Measurements from ENCODE around the gene FNDC3B.

Gene FNDC3B

GRCh38 chr3:172166890-172167289, 127.5 kb downstream of the FNDC3B start:
- DNase-seq (ENCODE audit: low read depth, low spot score), result no peak

- DNase-seq (ENCODE audit: low read depth, low spot score), result no peak
Observed at GRCh38 chr3:172167892-172168648, 128.7 kb downstream of the FNDC3B start.

DNA sequence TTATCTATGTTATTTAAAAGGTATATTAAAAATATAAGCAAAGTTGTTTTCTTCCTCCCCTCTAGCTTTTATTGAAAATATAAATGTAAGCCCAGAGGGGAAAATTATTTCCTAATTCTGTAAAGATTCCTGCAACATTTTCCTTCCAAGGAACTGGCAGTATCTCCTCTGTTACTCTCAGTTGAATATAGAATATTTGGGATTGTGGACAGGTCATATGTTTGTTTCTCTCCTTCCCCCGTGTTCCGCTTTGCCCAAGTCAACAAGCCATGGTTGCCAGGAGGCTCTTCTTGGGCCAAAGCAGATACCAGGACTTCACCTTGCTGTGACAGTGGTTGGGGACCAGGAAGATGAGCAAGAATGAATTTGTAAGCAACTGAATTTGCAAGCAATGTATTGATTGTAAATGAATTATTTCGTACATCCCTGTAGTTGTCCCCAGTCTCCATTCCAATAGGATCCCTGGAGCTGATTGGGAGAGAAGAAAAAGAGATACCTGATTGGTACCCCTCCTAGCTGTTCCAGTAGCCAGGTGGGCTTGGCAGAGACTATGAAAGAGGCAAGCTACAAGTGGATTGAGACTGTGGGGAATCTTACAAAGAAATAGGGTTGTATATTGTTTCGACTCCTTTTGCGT, 130.8 kb downstream of the FNDC3B start:
- DNase-seq (ENCODE audit: low read depth, low spot score), result no peak

GRCh38 chr3:172170841-172171240, 131.5 kb downstream of the FNDC3B start:
- DNase-seq (ENCODE audit: low read depth, low spot score), result no peak

GRCh38 chr3:172171396-172172075, 132.2 kb downstream of the FNDC3B start:
- DNase-seq (ENCODE audit: low read depth, low spot score), result no peak

- DNase-seq (ENCODE audit: low read depth, low spot score), result no peak
Observed at GRCh38 chr3:172173316-172174254, 134.2 kb downstream of the FNDC3B start.

DNA sequence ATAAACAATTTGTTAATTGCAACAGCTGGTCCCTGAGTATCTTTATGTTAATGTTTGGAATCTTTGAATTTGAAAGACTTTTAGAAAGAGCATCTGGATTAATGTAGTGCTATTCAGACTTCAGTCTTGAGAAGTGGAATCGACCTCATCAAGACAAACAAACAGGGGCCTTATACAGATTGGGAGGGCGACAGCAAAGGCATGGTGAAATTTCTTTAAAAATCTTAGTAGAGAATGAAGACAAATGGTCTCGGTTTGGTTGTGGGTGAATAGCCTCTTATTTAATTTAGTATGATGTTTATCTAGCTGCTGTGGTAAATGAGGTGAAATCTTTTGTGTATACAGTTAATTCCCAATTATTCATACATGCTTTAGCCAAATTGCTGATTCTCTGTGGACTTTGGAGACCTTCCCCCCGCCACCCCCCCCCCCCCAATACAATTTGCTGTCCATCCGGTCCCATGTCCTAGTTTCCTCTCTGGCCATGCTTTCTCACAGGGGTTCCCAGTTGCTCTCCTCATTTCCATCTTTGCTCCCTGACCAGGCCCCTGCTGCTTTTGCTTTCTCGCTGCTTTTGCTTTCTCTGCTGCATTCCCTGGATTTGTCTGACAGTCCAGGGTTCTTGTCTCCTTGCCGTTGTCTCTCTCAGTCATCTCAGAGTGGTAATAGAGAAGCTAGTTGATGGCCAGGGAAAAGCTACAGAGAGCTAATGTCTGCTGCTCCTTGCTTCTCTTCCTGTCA, 135.3 kb downstream of the FNDC3B start:
- no peak for DNase-seq (ENCODE audit: low read depth, low spot score)

DNA sequence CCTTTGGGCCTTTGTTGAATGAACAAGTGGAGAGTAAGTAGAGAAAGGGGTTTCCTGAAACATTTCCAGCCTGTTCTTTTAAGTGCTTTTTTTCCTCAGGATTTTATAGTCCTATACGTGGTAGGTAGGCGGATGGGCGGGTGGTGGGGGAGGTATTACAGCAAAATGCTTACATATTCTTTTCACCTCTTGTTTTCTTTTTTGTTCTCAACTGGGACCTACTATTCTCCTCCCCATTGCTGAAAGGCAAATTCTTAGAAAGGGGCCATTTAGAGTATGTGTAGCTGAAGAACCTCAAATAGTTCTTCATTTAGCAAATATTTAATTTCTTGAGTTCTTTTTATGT, 135.8 kb downstream of the FNDC3B start:
- no peak for DNase-seq (ENCODE audit: low read depth, low spot score)

DNA sequence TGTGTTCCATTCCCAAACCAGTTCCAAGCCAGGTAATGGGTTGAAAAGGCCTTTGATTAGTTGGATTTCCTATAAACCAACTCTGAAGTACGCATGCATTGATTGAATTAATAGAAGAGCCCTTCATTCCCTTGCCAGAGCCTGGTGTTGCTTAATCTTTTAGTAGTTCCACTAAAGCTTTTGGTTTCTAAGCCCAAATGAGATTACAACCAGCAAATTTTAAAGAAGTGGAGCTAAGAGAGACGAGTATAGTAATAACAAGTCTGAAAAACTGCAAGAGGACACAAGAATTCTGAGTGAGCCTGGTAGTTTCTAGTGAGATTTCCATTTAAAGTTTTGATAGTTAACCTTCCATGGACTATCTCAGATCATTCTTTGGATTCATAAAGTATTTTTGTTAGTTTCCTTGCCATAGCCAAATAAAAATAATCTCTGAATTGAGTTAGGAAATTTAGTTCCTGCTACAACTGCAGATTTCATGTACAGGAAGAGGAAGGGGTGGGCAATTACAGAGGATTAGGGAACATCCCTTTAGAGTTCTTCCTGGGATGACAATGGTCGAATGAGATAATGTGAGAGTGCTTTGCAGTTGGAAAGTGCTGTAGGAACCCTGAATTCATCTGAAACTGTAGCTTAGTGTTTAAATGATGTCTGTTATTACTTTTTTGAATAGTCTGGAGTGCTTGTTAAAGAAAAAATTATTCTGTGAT, 136.8 kb downstream of the FNDC3B start:
- no peak for DNase-seq (ENCODE audit: low read depth, low spot score)

- DNase-seq (ENCODE audit: low read depth, low spot score), result no peak
Observed at GRCh38 chr3:172177046-172177445, 137.7 kb downstream of the FNDC3B start.

- no peak for DNase-seq (ENCODE audit: low read depth, low spot score)
Observed at GRCh38 chr3:172177803-172178316, 138.5 kb downstream of the FNDC3B start.

GRCh38 chr3:172179680-172180399, 140.5 kb downstream of the FNDC3B start:
- no peak for DNase-seq (ENCODE audit: low read depth, low spot score)

DNA sequence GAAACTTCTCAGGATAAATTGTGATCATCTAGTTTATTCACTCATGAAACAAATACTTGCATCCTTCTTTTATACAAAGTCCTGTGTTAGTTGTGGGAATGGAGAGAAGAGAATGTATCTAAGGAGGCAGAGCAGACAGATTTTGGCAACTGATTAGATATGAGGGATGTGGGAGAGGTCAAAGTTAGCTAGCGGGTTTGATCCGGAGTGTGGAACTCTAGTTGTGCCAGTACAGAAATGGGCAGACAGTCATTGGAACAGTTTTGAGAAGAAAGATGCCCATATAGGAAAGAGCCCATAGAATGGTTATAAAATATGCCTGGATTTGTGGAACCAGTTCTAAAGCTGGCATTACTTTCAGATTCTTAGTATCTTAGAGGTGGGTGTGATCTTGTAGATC, 141.1 kb downstream of the FNDC3B start:
- DNase-seq (ENCODE audit: low read depth, low spot score), result no peak

DNA sequence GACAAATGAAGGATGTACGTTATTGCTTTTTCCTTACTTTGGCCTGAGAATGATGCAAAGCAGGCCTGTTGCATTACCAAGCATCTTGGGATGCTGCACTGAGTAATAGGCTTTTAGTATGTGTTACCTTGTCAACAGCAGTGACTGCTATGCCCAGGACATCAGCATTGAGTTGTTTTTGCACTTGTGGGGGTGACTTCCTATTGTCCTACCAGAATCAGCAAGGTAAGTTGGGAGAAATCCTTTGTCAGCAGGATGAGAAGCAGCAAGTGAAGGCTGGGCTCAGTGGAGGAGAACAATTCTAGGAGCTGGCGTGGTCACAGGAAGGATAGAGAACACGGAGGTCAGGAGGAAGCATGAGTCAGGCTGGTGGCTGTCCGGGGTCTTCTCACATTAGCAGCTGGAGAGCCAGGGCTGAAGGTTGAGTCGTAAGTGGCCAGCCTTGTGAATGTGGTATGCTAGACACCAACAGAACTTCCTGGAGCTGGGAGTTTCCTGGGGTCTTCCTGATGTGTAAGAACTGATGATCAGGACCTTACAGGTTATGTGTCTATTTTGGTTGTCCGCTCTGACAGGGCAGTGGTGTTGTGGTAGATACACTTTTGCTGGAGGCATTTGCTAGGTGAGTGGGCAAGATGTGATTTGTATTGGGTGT, 142.7 kb downstream of the FNDC3B start:
- DNase-seq (ENCODE audit: low read depth, low spot score), result no peak

GRCh38 chr3:172182797-172183196, 143.4 kb downstream of the FNDC3B start:
- no peak for DNase-seq (ENCODE audit: low read depth, low spot score)

- no peak for DNase-seq (ENCODE audit: low read depth, low spot score)
Observed at GRCh38 chr3:172184106-172184822, 144.9 kb downstream of the FNDC3B start.

- no peak for DNase-seq (ENCODE audit: low read depth, low spot score)
Observed at GRCh38 chr3:172185907-172186306, 146.5 kb downstream of the FNDC3B start.

DNA sequence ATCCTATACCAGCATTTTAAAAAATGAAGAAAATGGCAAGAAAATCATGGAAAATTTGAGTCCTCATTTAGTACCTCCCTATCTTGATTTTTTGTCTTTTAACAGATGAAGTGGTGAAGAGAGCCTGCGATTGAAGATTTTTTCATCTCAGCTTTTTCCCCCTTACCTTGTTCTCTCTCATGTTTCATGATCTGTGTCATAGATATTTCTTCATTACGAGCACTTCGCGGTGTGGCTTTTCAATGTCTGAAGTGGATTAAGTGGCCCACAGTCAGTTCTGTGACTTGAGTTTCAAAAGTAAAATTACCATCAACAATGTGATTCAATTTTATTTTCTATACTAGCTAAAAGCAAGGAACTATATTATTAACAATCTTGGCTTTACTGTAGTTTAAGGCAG, 147.2 kb downstream of the FNDC3B start:
- no peak for DNase-seq (ENCODE audit: low read depth, low spot score)
